HUES6 (cell line): Measurements from ENCODE around the gene OXA1L.
"Not testable (repeated sequence)": the region's sequence is repeated elsewhere in the genome, so short reads cannot be mapped to it uniquely, and the experiment has no call there.

Source experiments
- H3K27ac ChIP-seq: 2 replicates; pipeline ENCODE4 v1.7.0; 2013; ENCODE audit warnings: low read depth, mild to moderate bottlenecking, low read length, inconsistent platforms
- H3K27me3 ChIP-seq: 2 replicates; pipeline ENCODE4 v1.6.1; 2013; ENCODE audit warnings: low read length; ENCODE audit not compliant: control insufficient read depth, insufficient read depth
- H3K36me3 ChIP-seq: 2 replicates; pipeline ENCODE4 v1.6.1; 2013; ENCODE audit warnings: low read length; ENCODE audit not compliant: control insufficient read depth, insufficient read depth
- H3K4me1 ChIP-seq: 2 replicates; pipeline ENCODE4 v1.6.1; 2013; ENCODE audit warnings: low read length; ENCODE audit not compliant: control insufficient read depth, insufficient read depth
- H3K4me3 ChIP-seq: 2 replicates; pipeline ENCODE4 v1.5.1; 2013; ENCODE audit warnings: low read depth, low read length
- H3K9ac ChIP-seq: one replicate; pipeline ENCODE4 v1.6.1; 2013; ENCODE audit warnings: mild to moderate bottlenecking, low read length
- H3K9me3 ChIP-seq: 2 replicates; pipeline ENCODE4 v1.6.1; 2013; ENCODE audit warnings: low read depth, low read length; ENCODE audit not compliant: control insufficient read depth, insufficient read depth

Gene OXA1L

DNA sequence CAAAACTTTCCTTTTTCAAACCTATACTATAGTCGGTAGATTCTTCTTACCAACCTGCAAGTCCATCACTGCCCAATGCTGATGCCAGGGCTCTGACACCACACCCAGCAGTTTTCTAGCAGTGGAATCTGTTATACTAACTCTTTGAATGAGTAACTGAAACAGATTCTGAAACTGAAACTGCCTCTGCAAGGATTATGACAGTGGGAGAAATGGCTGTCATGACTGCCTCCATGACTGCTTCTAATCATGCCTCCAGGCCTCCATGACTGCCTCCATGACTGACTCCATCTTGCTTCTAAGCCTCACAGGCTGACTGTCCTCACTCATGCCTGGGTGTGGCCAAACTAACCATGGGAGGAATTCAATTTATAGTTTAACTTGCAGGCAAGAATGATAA lies 29.4 kb upstream of the OXA1L start:
- Histone ChIP-seq H3K4me3 (no peak overlapping the region), H3K9me3 (0 out of 2 replicates have a peak, but pooled peaks cover 7% of the 10 kb centered on the region), H3K9ac (no peak overlapping the region), H3K27ac (no peak overlapping the region), H3K4me1 (no peaks in the 10 kb centered on the region), H3K27me3 (no peaks in the 10 kb centered on the region), H3K36me3 (no peaks in the 10 kb centered on the region)

GRCh38 chr14:22739423-22739822 lies 27.1 kb upstream of the OXA1L start:
- Histone ChIP-seq H3K4me3 (no peak overlapping the region), H3K36me3 (no peaks in the 10 kb centered on the region), H3K27me3 (0 out of 2 replicates have a peak, but pooled peaks cover 2% of the 10 kb centered on the region), H3K27ac (no peak overlapping the region), H3K4me1 (no peaks in the 10 kb centered on the region), H3K9ac (no peak overlapping the region), H3K9me3 (0 out of 2 replicates have a peak, but pooled peaks cover 7% of the 10 kb centered on the region)

DNA sequence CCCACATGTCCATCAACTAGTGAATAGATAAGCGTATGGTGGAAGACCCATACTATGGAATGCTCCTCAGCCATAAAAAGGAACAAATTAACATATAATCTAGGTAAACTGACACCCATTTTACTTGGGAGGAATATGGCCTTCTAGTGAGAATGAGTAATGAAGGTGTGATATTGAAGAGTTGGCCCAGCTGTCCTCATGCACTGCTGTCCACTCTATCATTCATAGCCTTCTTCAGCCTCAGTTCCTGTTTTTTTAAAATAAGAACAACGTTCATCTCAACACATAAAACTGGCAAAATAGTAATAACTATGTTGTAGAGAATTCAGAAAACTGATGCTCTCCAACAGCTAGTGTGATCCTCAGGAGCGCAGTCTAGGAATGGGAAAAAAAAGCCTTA lies 26.5 kb upstream of the OXA1L start:
- Histone ChIP-seq H3K4me1 (no peaks in the 10 kb centered on the region), H3K27me3 (0 out of 2 replicates have a peak, but pooled peaks cover 2% of the 10 kb centered on the region), H3K9me3 (0 out of 2 replicates have a peak, but pooled peaks cover 7% of the 10 kb centered on the region), H3K27ac (no peak overlapping the region), H3K36me3 (no peaks in the 10 kb centered on the region), H3K9ac (no peak overlapping the region), H3K4me3 (no peak overlapping the region)

DNA sequence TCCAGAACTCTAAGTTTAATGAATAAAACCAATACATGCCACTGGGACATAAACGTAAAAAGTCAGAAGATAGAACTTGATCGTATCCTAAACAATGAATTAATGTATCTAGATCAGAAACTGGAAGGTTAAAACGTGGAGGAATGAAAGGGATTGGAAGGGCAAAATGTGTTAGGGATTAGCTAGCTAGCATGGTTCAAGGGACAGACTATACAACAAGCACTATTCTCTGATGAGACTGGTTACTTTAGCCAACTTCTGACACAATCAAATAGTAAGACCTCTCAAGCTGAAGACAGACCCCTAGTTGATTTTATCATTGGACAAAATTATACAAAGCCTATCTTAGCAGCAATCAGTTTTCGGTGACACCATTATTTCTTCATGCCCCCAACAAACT lies 18.7 kb upstream of the OXA1L start:
- H3K27me3 ChIP-seq: no peaks in the 10 kb centered on the region
- no peak overlapping the region for H3K27ac ChIP-seq
- H3K36me3 ChIP-seq: no peaks in the 10 kb centered on the region
- no peaks in the 10 kb centered on the region for H3K9me3 ChIP-seq
- H3K4me3 ChIP-seq: no peak overlapping the region
- H3K4me1 ChIP-seq: 0 out of 2 replicates have a peak, but pooled peaks cover 4% of the 10 kb centered on the region
- H3K9ac ChIP-seq: no peak overlapping the region

GRCh38 chr14:22748206-22748605 lies 18.3 kb upstream of the OXA1L start:
- Histone ChIP-seq H3K9me3 (no peaks in the 10 kb centered on the region), H3K4me1 (0 out of 2 replicates have a peak, but pooled peaks cover 4% of the 10 kb centered on the region), H3K9ac (no peak overlapping the region), H3K36me3 (no peaks in the 10 kb centered on the region), H3K27me3 (no peaks in the 10 kb centered on the region), H3K4me3 (no peak overlapping the region), H3K27ac (no peak overlapping the region)

DNA sequence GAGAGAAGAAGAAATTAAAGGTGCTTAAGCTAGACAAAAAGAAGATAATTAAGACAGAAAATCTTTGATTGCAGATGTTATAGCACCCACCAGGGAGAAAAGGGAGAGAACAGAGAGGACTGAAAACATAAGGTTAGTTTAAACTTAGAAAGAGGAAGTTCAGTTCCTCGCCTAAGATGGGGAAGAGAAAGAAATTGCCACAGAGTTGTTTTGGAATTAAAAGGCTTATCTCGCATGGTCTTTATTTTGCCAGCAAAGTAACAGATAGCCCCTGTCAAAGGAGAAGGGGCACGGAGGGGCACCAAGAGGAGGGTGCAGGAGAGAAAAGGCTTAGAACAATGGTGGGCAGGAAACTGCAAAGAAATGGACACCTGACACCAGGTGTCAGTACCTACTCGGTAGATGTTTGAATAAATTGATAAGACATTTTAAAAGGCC lies 17.8 kb upstream of the OXA1L start:
- H3K4me1 ChIP-seq: 0 out of 2 replicates have a peak, but pooled peaks cover 4% of the 10 kb centered on the region
- no peaks in the 10 kb centered on the region for H3K27me3 ChIP-seq
- no peaks in the 10 kb centered on the region for H3K9me3 ChIP-seq
- H3K9ac ChIP-seq: no peak overlapping the region
- no peaks in the 10 kb centered on the region for H3K36me3 ChIP-seq
- no peak overlapping the region for H3K4me3 ChIP-seq
- no peak overlapping the region for H3K27ac ChIP-seq

DNA sequence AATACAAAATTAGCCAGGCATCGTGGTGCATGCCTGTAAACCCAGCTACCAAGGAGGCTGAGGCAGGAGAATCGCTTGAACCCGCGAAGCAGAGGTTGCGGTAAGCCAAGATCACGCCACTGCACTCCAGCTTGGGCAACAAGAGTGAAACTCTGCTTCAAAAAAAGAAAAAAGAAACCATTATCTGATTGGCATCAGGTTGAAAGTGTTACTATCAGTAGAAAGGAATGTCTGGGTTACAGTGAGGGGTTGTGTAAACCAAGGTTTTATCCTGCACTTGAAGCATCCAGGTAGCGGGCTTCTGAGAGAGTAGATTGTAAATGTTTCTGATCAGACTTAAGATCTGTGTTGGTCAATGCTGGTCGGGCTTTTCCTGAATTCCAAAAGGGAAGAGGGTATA lies 14.1 kb upstream of the OXA1L start:
- Histone ChIP-seq H3K27ac (no peak overlapping the region), H3K4me3 (no peak overlapping the region), H3K27me3 (no peaks in the 10 kb centered on the region)

DNA sequence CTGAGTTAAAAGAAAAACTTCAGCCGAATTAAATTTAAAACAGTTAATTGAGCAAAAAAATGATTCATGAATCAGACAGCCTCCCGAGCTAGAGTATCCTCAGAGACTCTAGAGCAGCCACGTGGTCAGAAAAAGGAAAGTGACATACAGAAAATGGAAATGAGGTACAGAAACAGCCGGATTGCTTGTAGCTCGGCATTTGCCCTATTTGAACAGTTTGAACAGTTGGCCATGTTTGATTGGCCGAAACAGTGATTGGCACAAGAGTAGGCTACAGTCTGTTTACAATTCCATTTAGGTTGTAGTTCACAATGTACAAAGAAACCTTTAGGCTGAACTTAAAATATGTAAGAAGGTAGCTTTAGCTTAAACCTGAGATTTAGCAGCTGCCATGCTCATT lies 12.9 kb upstream of the OXA1L start:
- H3K27ac ChIP-seq: no peak overlapping the region
- no peak overlapping the region for H3K4me3 ChIP-seq
- H3K36me3 ChIP-seq: no peaks in the 10 kb centered on the region
- no peaks in the 10 kb centered on the region for H3K4me1 ChIP-seq
- no peaks in the 10 kb centered on the region for H3K9me3 ChIP-seq
- no peaks in the 10 kb centered on the region for H3K27me3 ChIP-seq
- no peak overlapping the region for H3K9ac ChIP-seq

More for the DNA sequence above, 14.1 kb upstream of the OXA1L start:
- H3K9ac ChIP-seq: no peak overlapping the region
- no peaks in the 10 kb centered on the region for H3K9me3 ChIP-seq
- H3K4me1 ChIP-seq: 0 out of 2 replicates have a peak, but pooled peaks cover 4% of the 10 kb centered on the region
- no peaks in the 10 kb centered on the region for H3K36me3 ChIP-seq

- peaks cover 20% of the 10 kb centered on the region; the same call in 1 of the 2 replicates for H3K9me3 ChIP-seq
- not testable (repeated sequence) for H3K36me3 ChIP-seq, H3K9ac ChIP-seq, H3K4me1 ChIP-seq, H3K27me3 ChIP-seq, H3K27ac ChIP-seq, H3K4me3 ChIP-seq
Observed at GRCh38 chr14:22757972-22758650, 8.4 kb upstream of the OXA1L start.

- H3K27me3 ChIP-seq: no peaks in the 10 kb centered on the region
- H3K4me1 ChIP-seq: peaks cover 3% of the 10 kb centered on the region; the same call in 1 of the 2 replicates
- no peak overlapping the region for H3K27ac ChIP-seq
- H3K4me3 ChIP-seq: no peak overlapping the region
- peaks cover 20% of the 10 kb centered on the region; the same call in 1 of the 2 replicates for H3K9me3 ChIP-seq
- H3K9ac ChIP-seq: no peak overlapping the region
- H3K36me3 ChIP-seq: no peaks in the 10 kb centered on the region
Observed at GRCh38 chr14:22761734-22762133, 4.8 kb upstream of the OXA1L start.

GRCh38 chr14:22764382-22764781 lies 2.1 kb upstream of the OXA1L start:
- Histone ChIP-seq H3K4me1 (peaks cover 7% of the 10 kb centered on the region; the same call in 1 of the 2 replicates), H3K9ac (no peak overlapping the region), H3K9me3 (peaks cover 20% of the 10 kb centered on the region; the same call in 1 of the 2 replicates), H3K4me3 (no peak overlapping the region), H3K36me3 (peaks cover 14% of the 10 kb centered on the region), H3K27me3 (no peaks in the 10 kb centered on the region), H3K27ac (no peak overlapping the region)
